K562 (cell line): ENCODE results near the gene GALNT15. TPM values are rescaled to one million over a fixed set of nuclear protein-coding genes. Genes with fewer than 3 reads are reported as not detected.

Experiments
- ATAC-seq: fragments of 200-7000 bp; cut with Tn5 transposase; 3 replicates; pipeline ENCODE4 v1.9.1; 2020; ENCODE audit warnings: moderate library complexity
- BruUV-seq: library from RNA; stranded (reverse); fragments of 400-500 nt; replicated peaks from 2 replicates; lab custom pipeline; 2021; lab: Mats Ljungman, UMichigan
- CTCF ChIA-PET: fragments of 300-600 bp; formaldehyde crosslinking; extraction: SDS; loops from one replicate; lab custom pipeline; 2021; ENCODE audit warnings: low intra/inter-chr PET ratio; lab: Yijun Ruan, JAX
- POLR2A ChIA-PET: fragments of 300-600, 350-650 bp; sonication (Branson Sonifier 250); formaldehyde crosslinking; extraction: SDS; loops from one replicate; lab custom pipeline; 2021; ENCODE audit warnings: antibody characterized with exemption, inconsistent platforms; lab: Yijun Ruan, JAX
- DNase-seq, 4 experiments: peaks; one replicate each; pipeline versions ENCODE4 v3.0.0 to v3.0.0-alpha.2; 2011 to 2018; ENCODE audit warnings: low spot score in 3 of 4, mixed read lengths in 3 of 4; ENCODE audit errors: extremely low read depth in 1 of 4
- FAIRE-seq: peaks from 2 replicates; lab custom pipeline; 2011; peaks lifted over from hg19 to GRCh38; lab: Jason Lieb, UNC
- H2AFZ ChIP-seq: 2 replicates; pipeline ENCODE4 v1.6.0; 2011; ENCODE audit warnings: low read depth, low read length, control low read depth, inconsistent platforms
- H3K27ac ChIP-seq: fragments of 200-600 bp; 3 replicates; pipeline ENCODE4 v1.8.0; 2011; ENCODE audit warnings: low read depth, mild to moderate bottlenecking, control low read depth, inconsistent platforms, low read length, moderate library complexity, mixed read lengths; ENCODE audit errors: extremely low read depth
- H3K27me3 ChIP-seq, 2 experiments: fragments of 300-600 bp in 1 of 2; 2 replicates in 1 of 2; 3 replicates in 1 of 2; pipeline versions ENCODE4 v1.6.0 to v1.8.0; 2011; ENCODE audit warnings: inconsistent platforms in 2 of 2, low read length in 2 of 2, mild to moderate bottlenecking in 1 of 2, mixed read lengths in 1 of 2, moderate library complexity in 1 of 2; ENCODE audit not compliant: control insufficient read depth in 2 of 2, insufficient read depth in 2 of 2
- H3K36me3 ChIP-seq: fragments of 300-600 bp; 3 replicates; pipeline ENCODE4 v1.8.0; 2011; ENCODE audit warnings: mild to moderate bottlenecking, low read length, inconsistent platforms; ENCODE audit not compliant: control insufficient read depth, insufficient read depth
- H3K4me1 ChIP-seq, 2 experiments: fragments of 200-600 bp in 1 of 2; replicated peaks in 1 of 2; 2 replicates in 1 of 2; 3 replicates in 1 of 2; pipeline versions ENCODE4 v1.5.1 to v1.8.0; 2011; ENCODE audit warnings: inconsistent platforms in 2 of 2, low read length in 2 of 2, mild to moderate bottlenecking in 1 of 2, mixed read lengths in 1 of 2, moderate library complexity in 1 of 2; ENCODE audit not compliant: control insufficient read depth in 2 of 2, insufficient read depth in 2 of 2
- H3K4me2 ChIP-seq: 2 replicates; pipeline ENCODE4 v1.6.1; 2011; ENCODE audit warnings: low read length, control low read depth, inconsistent platforms, mixed read lengths; ENCODE audit not compliant: insufficient read depth
- H3K4me3 ChIP-seq: fragments of 200-600 bp; sonication (generic), shearing (Covaris generic); 2 replicates; pipeline ENCODE4 v1.5.1; 2016; ENCODE audit warnings: control low read depth, inconsistent platforms
- H3K79me2 ChIP-seq: fragments of 200-600 bp; 3 replicates; pipeline ENCODE4 v1.8.0; 2011; ENCODE audit warnings: low read length, inconsistent platforms; ENCODE audit not compliant: control insufficient read depth, insufficient read depth
- H3K9ac ChIP-seq, 2 experiments: 2 replicates each; pipeline versions ENCODE4 v1.6.0 to v1.6.1; 2011; ENCODE audit warnings: low read depth in 2 of 2, low read length in 2 of 2, control low read depth in 1 of 2, inconsistent platforms in 1 of 2, mild to moderate bottlenecking in 1 of 2, mixed read lengths in 1 of 2; ENCODE audit not compliant: insufficient read depth in 1 of 2
- H3K9me1 ChIP-seq: one replicate; pipeline ENCODE4 v1.6.0; 2011; ENCODE audit warnings: inconsistent platforms, mild to moderate bottlenecking, low read length, moderate library complexity; ENCODE audit not compliant: control insufficient read depth, insufficient read depth
- H3K9me3 ChIP-seq: replicated peaks from 2 replicates; pipeline ENCODE4 v1.5.1; 2011; ENCODE audit warnings: low read depth, low read length, inconsistent platforms; ENCODE audit not compliant: control insufficient read depth, insufficient read depth
- H4K20me1 ChIP-seq: replicated peaks from 2 replicates; pipeline ENCODE4 v1.6.1; 2011; ENCODE audit warnings: low read length, inconsistent platforms, mixed read lengths; ENCODE audit not compliant: control insufficient read depth, insufficient read depth
- ATF1 ChIP-seq, 2 experiments: fragments of 450-650 bp in 1 of 2; IDR thresholded peaks; 2 replicates each; pipeline ENCODE4 v1.6.1; 2016; ENCODE audit warnings: missing compliant biosample characterization in 1 of 2, missing genetic modification characterization in 1 of 2
- ELK1 ChIP-seq: sonication (generic); formaldehyde crosslinking; IDR thresholded peaks from 2 replicates; pipeline ENCODE4 v1.8.1; 2022; ENCODE audit warnings: missing genetic modification reagents
- NRF1 ChIP-seq, 2 experiments: fragments of 450-650 bp; IDR thresholded peaks in 1 of 2; conservative IDR thresholded peaks in 1 of 2; 2 replicates each; pipeline ENCODE4 v1.6.1; 2014; ENCODE audit warnings: mild to moderate bottlenecking in 2 of 2
- SMAD3 ChIP-seq: fragments of 450-650 bp; formaldehyde crosslinking; conservative IDR thresholded peaks from 2 replicates; pipeline ENCODE4 v1.4.0; 2020; ENCODE audit warnings: mild to moderate bottlenecking
- ZKSCAN8 ChIP-seq: fragments of 200-800 bp; sonication (Bioruptor generic); IDR thresholded peaks from 2 replicates; pipeline ENCODE4 v1.6.1; 2016; ENCODE audit warnings: missing genetic modification characterization, missing compliant biosample characterization
- WGBS: fragments of 100-300 bp; shearing (Covaris generic); methylation state at CpG from one replicate; pipeline ENCODE4 v1.1.6; 2016; ENCODE audit warnings: low coverage, mixed read lengths; ENCODE audit not compliant: insufficient coverage; ENCODE audit errors: missing lambda C conversion rate; 5-methylcytosine and 5-hydroxymethylcytosine counted together
- in situ Hi-C: fragments of 300-500 bp; cut with MboI; formaldehyde crosslinking; loops from 4 replicates; pipeline ENCODE4 v1.15.0; 2018; ENCODE audit warnings: inconsistent platforms, mixed read lengths
- intact Hi-C: fragments of 100-400 bp; cut with micrococcal nuclease; formaldehyde crosslinking; loops from 2 replicates; pipeline ENCODE4 v1.14.2; 2022
- polyA plus RNA-seq, 8 experiments: library from polyadenylated mRNA; depleted of rRNA in 4 of 8; stranded (reverse) in 5 of 8; unstranded in 3 of 8; fragments of >200 nt; fragmentation: Nextera tagmentation in 2 of 8; fragmentation: Illumina TruSeq in 1 of 8; extraction: Ambion mirVana in 2 of 8; extraction: Trizol in 1 of 8; gene quantifications; 2 replicates each; pipeline versions ENCODE4 v1.2.1 to v1.2.3, GENCODE V29; 2011 to 2014; ENCODE audit warnings: inconsistent platforms in 1 of 8, missing spikeins in 1 of 8
- total RNA-seq, 7 experiments: library from RNA; depleted of rRNA in 6 of 7; stranded (reverse); fragments of >200 nt in 6 of 7; fragmentation: Illumina TruSeq in 2 of 7; extraction: Trizol in 2 of 7; gene quantifications; 2 replicates each; pipeline versions ENCODE4 v1.2.1 to v1.2.3, GENCODE V29; 2011 to 2021; ENCODE audit warnings: low replicate concordance in 1 of 7

The GALNT15 gene
- total and polyA plus RNA-seq, 9 of the 15 experiments (the other 6 are each of a cell fraction or from before 2014, with no cell fraction given): not detected

- CTCF ChIA-PET: interaction anchor here (1.1 to 3.4 kb wide), 3 partner anchors 68 to 363 kb away, joined by 4 to 28 read pairs (median 6); no protein-coding TSS in a partner anchor
Measured at GRCh38 chr3:16178628-16178988, 4.1 kb downstream of the GALNT15 start.

More at GRCh38 chr3:16178628-16178988, 4.1 kb downstream of the GALNT15 start:
- POLR2A ChIA-PET: interaction anchor here (0.7 kb wide), 1 partner anchor 14 kb away, joined by 4 read pairs; no protein-coding TSS in a partner anchor
- Histone ChIP-seq H3K9me3 (peaks cover 4% of the 10 kb centered on the region; the same call in 1 of the 2 replicates), H3K4me1 (peaks cover 0 to 5% of the 10 kb centered on the region in 2 experiments; a peak in 1 of 5 replicates), H3K4me2 (no peak overlapping the region; the same call in 1 of the 2 replicates), H3K27me3 (peaks cover 17 to 55% of the 10 kb centered on the region in 2 experiments), H3K4me3 (no peak overlapping the region), H3K9ac (no peak overlapping the region), H3K36me3 (no peaks in the 10 kb centered on the region), H3K9me1 (no peaks in the 10 kb centered on the region), H3K27ac (no peak overlapping the region), H3K79me2 (no peaks in the 10 kb centered on the region), H2AFZ (no peak overlapping the region), H4K20me1 (peaks cover 19% of the 10 kb centered on the region; the same call in 1 of the 2 replicates)
- ATAC-seq (peak; percentile 26), FAIRE-seq (no peak), DNase-seq (no peak)
- intact Hi-C loops: loop anchor here (1.0 to 5.0 kb wide), 5 partner anchors 68 to 548 kb away; no protein-coding TSS in a partner anchor
- no TSS peak for BruUV-seq
- in situ Hi-C loops: loop anchor here (10.0 kb wide), 1 partner anchor 364 kb away; no protein-coding TSS in a partner anchor
- 17% methylated on average over 9 of the region's 9 CpGs for WGBS
- TF ChIP-seq NRF1 (conservative IDR thresholded peaks at IDR 0.05 in 1 of 2, IDR thresholded peaks at IDR 0.05 in 1 of 2) (peak in 1 of 2 experiments; percentile 27; a peak in 1 of 4 replicates), ATF1 (CRISPR knock-in tag; IDR thresholded peaks at IDR 0.05) (no peak), ATF1 (tag; IDR thresholded peaks at IDR 0.05) (0 out of 2 replicates have a peak, but pooled peaks have one; percentile 1), ZKSCAN8 (CRISPR knock-in tag) (peak; percentile 88), ELK1 (CRISPR knock-in tag) (no peak), SMAD3 (CRISPR knock-in tag) (no peak)
